H1 (cell line): Measurements from ENCODE around the gene SLC41A1. TPM values are rescaled to one million over a fixed set of nuclear protein-coding genes. Genes with fewer than 3 reads are reported as not detected.

Source experiments
- CTCF ChIA-PET: fragments of 300-600 bp; sonication (Branson Sonifier 250); formaldehyde crosslinking; loops from one replicate; lab custom pipeline; 2021; ENCODE audit not compliant: partially characterized antibody; lab: Charles Lee
- POLR2A ChIA-PET: fragments of 300-600 bp; sonication (Branson Sonifier 250); formaldehyde crosslinking; loops from one replicate; lab custom pipeline; 2021; ENCODE audit warnings: inconsistent platforms; ENCODE audit not compliant: partially characterized antibody; lab: Charles Lee
- DNase-seq, 2 experiments: peaks; one replicate each; pipeline versions ENCODE4 v3.0.0 to v3.0.0-alpha.2; 2010 to 2022; ENCODE audit warnings: low spot score in 2 of 2, low read depth in 1 of 2, mixed read lengths in 1 of 2
- FAIRE-seq: peaks from 2 replicates; lab custom pipeline; 2011; peaks lifted over from hg19 to GRCh38; lab: Jason Lieb, UNC
- H2AFZ ChIP-seq: 2 replicates; pipeline ENCODE4 v1.8.1; 2012; ENCODE audit warnings: low read length, inconsistent platforms
- H2AK5ac ChIP-seq: 2 replicates; pipeline ENCODE4 v1.6.1; 2013; ENCODE audit warnings: low read depth, low read length
- H2BK120ac ChIP-seq: replicated peaks from 2 replicates; pipeline ENCODE3; 2013; ENCODE audit warnings: low read depth, low read length, inconsistent platforms
- H2BK12ac ChIP-seq: 2 replicates; pipeline ENCODE4 v1.6.1; 2013; ENCODE audit warnings: low read depth, low read length
- H2BK15ac ChIP-seq: 2 replicates; pipeline ENCODE4 v1.6.1; 2013; ENCODE audit warnings: low read length
- H2BK20ac ChIP-seq: 2 replicates; pipeline ENCODE4 v1.6.1; 2013; ENCODE audit warnings: low read length
- H2BK5ac ChIP-seq: 2 replicates; pipeline ENCODE4 v1.6.1; 2013; ENCODE audit warnings: low read depth, low read length
- H3K14ac ChIP-seq: 2 replicates; pipeline ENCODE4 v1.6.1; 2013; ENCODE audit warnings: inconsistent platforms; ENCODE audit not compliant: insufficient read length
- H3K18ac ChIP-seq: 2 replicates; pipeline ENCODE4 v1.6.1; 2013; ENCODE audit warnings: low read length; ENCODE audit errors: extremely low read depth
- H3K23ac ChIP-seq: 2 replicates; pipeline ENCODE4 v1.6.1; 2013; ENCODE audit warnings: inconsistent platforms; ENCODE audit not compliant: insufficient read length
- H3K23me2 ChIP-seq: 2 replicates; pipeline ENCODE4 v1.6.1; 2013; ENCODE audit warnings: low read depth, low read length
- H3K27ac ChIP-seq: 2 replicates; pipeline ENCODE4 v1.6.1; 2011; ENCODE audit warnings: low read depth, low read length, inconsistent platforms
- H3K27me3 ChIP-seq, 4 experiments: replicated peaks in 1 of 4; 1 replicate in 1 of 4; 2 replicates in 3 of 4; pipeline versions ENCODE4 v1.6.1 to v1.8.1; 2011 to 2013; ENCODE audit warnings: low read length in 3 of 4, mild to moderate bottlenecking in 3 of 4, inconsistent platforms in 2 of 4, mixed read lengths in 2 of 4, moderate library complexity in 1 of 4; ENCODE audit not compliant: control insufficient read depth in 3 of 4, insufficient read depth in 3 of 4; ENCODE audit errors: extremely low read depth in 1 of 4
- H3K36me3 ChIP-seq, 4 experiments: 2 replicates each; pipeline versions ENCODE4 v1.6.1 to v1.8.1; 2011 to 2013; ENCODE audit warnings: mild to moderate bottlenecking in 4 of 4, low read length in 3 of 4, moderate library complexity in 2 of 4, control low read depth in 1 of 4, inconsistent platforms in 1 of 4; ENCODE audit not compliant: insufficient read depth in 4 of 4, control insufficient read depth in 2 of 4
- H3K4ac ChIP-seq: replicated peaks from 2 replicates; pipeline ENCODE3; 2013; ENCODE audit warnings: low read length, low read depth, mixed read lengths, inconsistent platforms; ENCODE audit not compliant: insufficient read length
- H3K4me1 ChIP-seq, 4 experiments: replicated peaks in 1 of 4; 1 replicate in 1 of 4; 2 replicates in 3 of 4; pipeline versions ENCODE4 v1.6.1 to v1.8.1; 2011 to 2013; ENCODE audit warnings: low read length in 3 of 4, inconsistent platforms in 2 of 4, mixed read lengths in 1 of 4; ENCODE audit not compliant: insufficient read depth in 4 of 4, control insufficient read depth in 3 of 4
- H3K4me2 ChIP-seq, 2 experiments: 2 replicates each; pipeline versions ENCODE4 v1.6.1 to v1.8.1; 2011 to 2013; ENCODE audit warnings: low read depth in 2 of 2, low read length in 2 of 2, control low read depth in 1 of 2, inconsistent platforms in 1 of 2, mild to moderate bottlenecking in 1 of 2; ENCODE audit not compliant: insufficient read depth in 1 of 2
- H3K4me3 ChIP-seq, 4 experiments: fragments of 200-600, 300-600 bp in 1 of 4; sonication (generic), shearing (Covaris generic), sonication (Bioruptor Twin) in 1 of 4; 2 replicates each; pipeline versions ENCODE4 v1.5.1 to v1.8.1; 2011 to 2016; ENCODE audit warnings: low read length in 4 of 4, low read depth in 3 of 4, control low read depth in 2 of 4, inconsistent platforms in 2 of 4, mild to moderate bottlenecking in 2 of 4, mixed read lengths in 1 of 4, moderate library complexity in 1 of 4; ENCODE audit not compliant: insufficient read depth in 2 of 4; ENCODE audit errors: extremely low read depth in 1 of 4
- H3K56ac ChIP-seq: replicated peaks from 2 replicates; pipeline ENCODE3; 2013; ENCODE audit warnings: low read depth, mild to moderate bottlenecking, mixed read lengths, low read length, inconsistent platforms; ENCODE audit not compliant: insufficient read length
- H3K79me1 ChIP-seq: 2 replicates; pipeline ENCODE4 v1.6.1; 2013; ENCODE audit warnings: low read depth, low read length, control low read depth
- H3K79me2 ChIP-seq, 2 experiments: 2 replicates each; pipeline versions ENCODE4 v1.6.1 to v1.8.1; 2012 to 2013; ENCODE audit warnings: low read length in 2 of 2, mild to moderate bottlenecking in 2 of 2, inconsistent platforms in 1 of 2; ENCODE audit not compliant: insufficient read depth in 2 of 2, control insufficient read depth in 1 of 2
- H3K9ac ChIP-seq, 4 experiments: replicated peaks in 1 of 4; 1 replicate in 1 of 4; 2 replicates in 3 of 4; pipeline versions ENCODE4 v1.6.1 to v1.8.1; 2011 to 2013; ENCODE audit warnings: low read depth in 3 of 4, low read length in 3 of 4, control low read depth in 2 of 4, mild to moderate bottlenecking in 2 of 4, moderate library complexity in 2 of 4, inconsistent platforms in 1 of 4; ENCODE audit errors: extremely low read depth in 1 of 4
- H3K9me3 ChIP-seq, 2 experiments: 2 replicates each; pipeline versions ENCODE4 v1.6.1 to v1.8.1; 2012 to 2013; ENCODE audit warnings: mild to moderate bottlenecking in 2 of 2, moderate library complexity in 2 of 2, control low read depth in 1 of 2, inconsistent platforms in 1 of 2, low read depth in 1 of 2, low read length in 1 of 2, mixed read lengths in 1 of 2; ENCODE audit not compliant: insufficient read depth in 2 of 2
- H4K20me1 ChIP-seq, 2 experiments: replicated peaks in 1 of 2; 2 replicates each; pipeline versions ENCODE3 to v1.8.1; 2011 to 2013; ENCODE audit warnings: inconsistent platforms in 2 of 2, low read length in 2 of 2, mild to moderate bottlenecking in 1 of 2; ENCODE audit not compliant: insufficient read depth in 2 of 2, control insufficient read depth in 1 of 2
- H4K5ac ChIP-seq: 2 replicates; pipeline ENCODE4 v1.6.1; 2013; ENCODE audit warnings: low read length, low read depth, mixed read lengths, inconsistent platforms; ENCODE audit not compliant: insufficient read length
- H4K8ac ChIP-seq: 2 replicates; pipeline ENCODE4 v1.8.0; 2013; ENCODE audit warnings: mild to moderate bottlenecking, moderate library complexity, low read length, inconsistent platforms; ENCODE audit not compliant: insufficient read depth; ENCODE audit errors: extremely low read depth
- H4K91ac ChIP-seq: replicated peaks from 2 replicates; pipeline ENCODE3; 2013; ENCODE audit warnings: low read length, mixed read lengths, inconsistent platforms; ENCODE audit not compliant: insufficient read length
- ASH2L ChIP-seq: fragments of 200-600, 300-600 bp; sonication (generic); IDR thresholded peaks from one replicate; pipeline ENCODE4 v1.7.1; 2017; ENCODE audit warnings: low read length
- WGBS, 2 experiments: shearing (Covaris generic) in 1 of 2; methylation state at CpG; one replicate each; pipeline versions ENCODE4 v1.1.6 to v1.1.7; 2013 to 2015; ENCODE audit warnings: low lambda C conversion rate in 2 of 2, mixed read lengths in 2 of 2, inconsistent platforms in 1 of 2, low coverage in 1 of 2, missing lambda C conversion rate in 1 of 2; ENCODE audit not compliant: insufficient replicate concordance in 2 of 2, insufficient coverage in 1 of 2, insufficient read length in 1 of 2; ENCODE audit errors: extremely low coverage in 1 of 2, missing lambda C conversion rate in 1 of 2; 5-methylcytosine and 5-hydroxymethylcytosine counted together
- polyA plus RNA-seq, 7 experiments: library from polyadenylated mRNA; depleted of rRNA in 3 of 7; stranded (reverse) in 5 of 7; unstranded in 2 of 7; fragments of >200 nt in 5 of 7; fragments of 200-250 nt in 2 of 7; gene quantifications; 1 replicate in 5 of 7; 2 replicates in 1 of 7; 4 replicates in 1 of 7; pipeline versions ENCODE4 v1.2.1 to v1.2.3, GENCODE V29; 2011 to 2013; ENCODE audit warnings: missing spikeins in 2 of 7, mixed read lengths in 2 of 7
- total RNA-seq: library from RNA; stranded (reverse); fragmentation: NEBNext Ultra II Directional; extraction: Animal tissue kit (Norgen Biotek cat#: 25700); gene quantifications from 2 replicates; pipeline ENCODE4 v1.2.1, GENCODE V29; 2021

SLC41A1 gene
- total and polyA plus RNA-seq, 2 of the 8 experiments (the other 6 are each of a cell fraction or from before 2014, with no cell fraction given) = 41.2 to 42.3 TPM

DNA sequence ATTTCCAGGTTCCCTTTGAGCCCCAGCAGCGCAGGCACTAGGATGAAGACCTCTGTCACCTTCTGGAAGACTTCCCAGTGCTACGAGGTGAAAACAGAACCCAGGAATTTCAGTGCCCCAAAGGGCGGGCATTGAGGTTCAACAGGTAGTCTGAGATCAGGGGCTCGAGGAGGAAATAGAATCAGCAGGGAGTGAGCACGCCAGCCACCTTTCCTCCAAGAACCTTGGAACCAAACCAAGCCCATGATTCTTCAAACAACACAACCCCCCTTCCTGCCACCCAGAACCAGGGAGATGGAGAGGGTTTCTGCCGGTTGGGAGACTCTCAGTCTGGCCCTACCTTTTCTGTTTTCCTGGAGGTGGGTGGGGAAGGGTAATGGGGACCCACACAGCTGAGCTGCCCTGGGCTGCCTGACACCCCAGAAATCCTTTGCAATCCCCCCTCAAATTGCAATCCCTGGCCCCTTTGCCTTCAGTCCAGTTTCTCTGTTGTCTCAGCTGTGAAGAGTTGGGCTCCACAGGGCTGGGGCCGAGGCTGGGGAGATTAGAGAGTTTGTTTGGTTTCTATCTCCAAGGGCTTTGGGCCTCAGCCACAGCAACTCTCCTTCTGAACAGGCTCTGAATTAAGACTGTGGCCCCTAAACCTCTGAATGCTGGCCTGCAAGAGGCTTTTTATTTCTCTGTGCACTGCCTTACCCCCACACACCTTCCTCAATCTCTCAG is 11.9 kb downstream of the SLC41A1 start:
- Histone ChIP-seq H3K9ac (no peak overlapping the region), H3K27me3 (no peaks in the 10 kb centered on the region), H3K23me2 (no peaks in the 10 kb centered on the region), H2BK12ac (no peak overlapping the region), H3K4me1 (peaks cover 0 to 3% (median 0%) of the 10 kb centered on the region in 4 experiments; a peak in 1 of 7 replicates), H2AFZ (no peak overlapping the region), H2BK5ac (no peak overlapping the region), H3K14ac (no peak overlapping the region), H3K27ac (no peak overlapping the region), H3K4ac (no peak overlapping the region), H3K18ac (no peak overlapping the region), H4K8ac (no peak overlapping the region), H3K23ac (no peak overlapping the region), H3K79me1 (peaks cover 3% of the 10 kb centered on the region), H4K5ac (no peak overlapping the region), H3K4me3 (no peak overlapping the region), H2BK15ac (no peak overlapping the region), H3K79me2 (peaks cover 0 to 10% of the 10 kb centered on the region in 2 experiments; a peak in 2 of 4 replicates), H4K20me1 (peaks cover 3 to 8% of the 10 kb centered on the region in 2 experiments), H3K56ac (no peak overlapping the region), H3K9me3 (no peaks in the 10 kb centered on the region), H3K4me2 (no peak overlapping the region), H3K36me3 (peaks cover 5 to 35% (median 18%) of the 10 kb centered on the region in 4 experiments; a peak in 7 of 8 replicates), H2BK20ac (no peak overlapping the region), H4K91ac (no peak overlapping the region), H2AK5ac (no peak overlapping the region), H2BK120ac (no peak overlapping the region)
- 87% methylated on average over 6 of the region's 7 CpGs; no CpG with 5 or more reads in 1 of the 2 experiments for WGBS, 2 experiments
- ChIA-PET POLR2A (interaction anchor here (0.6 kb wide), 1 partner anchor 58 kb away, joined by 3 read pairs; no protein-coding TSS in a partner anchor), CTCF (interaction anchor here (0.5 to 2.2 kb wide), 5 partner anchors 9 to 945 kb away, joined by 3 to 20 read pairs (median 3); no protein-coding TSS in a partner anchor)
- FAIRE-seq (no peak), DNase-seq (no peak)
- no peak for TF ChIP-seq ASH2L
